ENCODE results near the gene PAK5. TPM values are rescaled to one million over a fixed set of nuclear protein-coding genes. Genes with fewer than 3 reads are reported as not detected.

Gene PAK5
- total RNA-seq (2021; ENCODE audit: unreplicated experiment) (not detected), Bru-seq, nascent RNA (percentile 12 among the genes with signal in this experiment), BruChase-seq, experiment 1, labeled RNA remaining after a 6-hour chase (percentile 2 among the genes with signal in this experiment), BruChase-seq, experiment 2, labeled RNA remaining after a 2-hour chase (percentile 8 among the genes with signal in this experiment)
- polyA plus RNA-seq (2012) = 0.01 TPM in 1 of 2 replicates, not detected in the other
- long read RNA-seq = 0 reads

DNA sequence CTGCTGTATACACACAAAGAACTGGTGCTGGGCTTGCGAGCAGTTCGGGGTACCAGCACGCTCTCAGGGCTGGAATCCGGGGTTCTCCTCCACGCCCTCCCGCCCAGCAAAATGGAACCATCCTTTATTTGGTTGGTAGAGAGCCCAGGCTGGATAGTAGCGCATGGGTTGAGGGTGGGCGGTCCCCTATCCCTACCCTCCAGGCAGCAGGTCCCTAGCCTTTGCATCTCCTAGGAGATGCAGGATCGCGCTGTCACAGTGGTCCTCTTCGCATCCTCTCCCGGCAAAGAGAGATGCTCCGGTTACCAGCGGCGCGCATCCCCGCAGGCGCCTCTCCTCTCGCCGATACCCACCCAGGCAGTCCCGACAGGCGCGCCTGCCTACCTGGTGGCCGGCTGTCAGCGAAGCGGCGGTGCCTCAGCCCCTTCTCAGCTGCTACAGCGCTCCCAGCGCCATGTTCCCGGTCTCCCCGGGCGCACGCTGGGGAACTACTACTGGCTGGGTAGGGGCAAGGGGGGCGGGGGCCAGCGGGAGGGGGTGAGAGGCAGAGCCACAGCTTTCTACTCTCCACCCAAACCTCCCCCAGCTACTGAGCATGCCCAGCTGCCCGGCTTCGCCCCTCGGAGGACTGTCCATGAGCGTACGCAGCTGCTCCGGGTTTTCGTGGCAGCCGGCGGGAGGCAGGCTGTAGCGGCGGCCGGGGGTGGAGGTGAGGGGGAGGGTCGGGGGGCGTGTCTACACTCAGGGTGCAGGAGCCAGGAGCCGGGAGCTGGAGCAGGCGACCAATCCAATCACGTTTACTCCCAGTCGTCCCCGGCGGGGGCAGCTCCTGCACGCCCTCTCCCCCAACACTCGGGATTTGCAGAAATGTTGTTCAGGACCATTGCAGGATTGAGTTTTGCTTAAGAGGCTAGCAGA is at the start of gene PAK5:
PAK5 (minus strand) TSS at position 699 of the 918 bp plus-strand sequence. CDS start 194,748 bp downstream, outside the sequence.
- no peaks in the 10 kb centered on the region for H3K79me2 ChIP-seq (ENCODE audit: insufficient read depth, low read length)
- H3K9me2 ChIP-seq (ENCODE audit: insufficient read depth) = no peaks in the 10 kb centered on the region
- H3K27me3 ChIP-seq (ENCODE audit: insufficient read depth, low read length) = no peaks in the 10 kb centered on the region
- CTCF ChIA-PET = interaction anchor here (1.1 kb wide), 1 partner anchor 1877 kb away, joined by 3 read pairs; no protein-coding TSS in a partner anchor
- ATAC-seq (peak; percentile 89), DNase-seq (ENCODE audit: low read depth, low spot score) (peak; percentile 1)
- intact Hi-C loops (cut with micrococcal nuclease) = no loop called here
- no peak within 1 kb of the TSS for H3K4me3 ChIP-seq (replicated peaks in 1 of 2; ENCODE audit: low read depth in 1 of 2, low read length in 2 of 2)
- H3K36me3 ChIP-seq (ENCODE audit: control insufficient read depth in 1 of 2, insufficient read depth in 2 of 2, low read length in 2 of 2) = no peaks in the 10 kb centered on the region
- peak within 1 kb of the TSS; percentile 29 for H3K4me2 ChIP-seq (ENCODE audit: low read length)
- RAD21 ChIA-PET (ENCODE audit: low non-redundant PET in 1 of 2, low total read pairs in 2 of 2, uncharacterized antibody in 2 of 2, unreplicated experiment in 2 of 2) = interaction anchor here in 1 of 2 experiments (0.7 kb wide), 1 partner anchor 139 kb away, joined by 5 read pairs; no protein-coding TSS in a partner anchor
- H3K27ac ChIP-seq (ENCODE audit: low read depth, low read length) = no peak within 1 kb of the TSS
- POLR2A ChIA-PET = no interaction called here
- H4K20me1 ChIP-seq (ENCODE audit: insufficient read depth) = no peaks in the 10 kb centered on the region
- no TSS peak for BruUV-seq (replicated peaks)
- TF ChIP-seq ZFX (IDR thresholded peaks at IDR 0.05) (no peak), EZH2 (IDR thresholded peaks at IDR 0.05) (no peak), TCF7L2 (IDR thresholded peaks at IDR 0.05; ENCODE audit: borderline replicate concordance, extremely low read depth, insufficient read depth, insufficient read length) (no peak), ELF1 (IDR thresholded peaks at IDR 0.05; ENCODE audit: borderline replicate concordance, low read depth) (no peak), ZNF274 (IDR thresholded peaks at IDR 0.05; ENCODE audit: low read depth, low read length) (no peak), EGR1 (IDR thresholded peaks at IDR 0.05; ENCODE audit: low read depth) (no peak), JUND (IDR thresholded peaks at IDR 0.05) (no peak), POLR2AphosphoS5 (IDR thresholded peaks at IDR 0.05; ENCODE audit: low read depth, low read length) (no peak)
- TF ChIP-seq, protein P1, sequence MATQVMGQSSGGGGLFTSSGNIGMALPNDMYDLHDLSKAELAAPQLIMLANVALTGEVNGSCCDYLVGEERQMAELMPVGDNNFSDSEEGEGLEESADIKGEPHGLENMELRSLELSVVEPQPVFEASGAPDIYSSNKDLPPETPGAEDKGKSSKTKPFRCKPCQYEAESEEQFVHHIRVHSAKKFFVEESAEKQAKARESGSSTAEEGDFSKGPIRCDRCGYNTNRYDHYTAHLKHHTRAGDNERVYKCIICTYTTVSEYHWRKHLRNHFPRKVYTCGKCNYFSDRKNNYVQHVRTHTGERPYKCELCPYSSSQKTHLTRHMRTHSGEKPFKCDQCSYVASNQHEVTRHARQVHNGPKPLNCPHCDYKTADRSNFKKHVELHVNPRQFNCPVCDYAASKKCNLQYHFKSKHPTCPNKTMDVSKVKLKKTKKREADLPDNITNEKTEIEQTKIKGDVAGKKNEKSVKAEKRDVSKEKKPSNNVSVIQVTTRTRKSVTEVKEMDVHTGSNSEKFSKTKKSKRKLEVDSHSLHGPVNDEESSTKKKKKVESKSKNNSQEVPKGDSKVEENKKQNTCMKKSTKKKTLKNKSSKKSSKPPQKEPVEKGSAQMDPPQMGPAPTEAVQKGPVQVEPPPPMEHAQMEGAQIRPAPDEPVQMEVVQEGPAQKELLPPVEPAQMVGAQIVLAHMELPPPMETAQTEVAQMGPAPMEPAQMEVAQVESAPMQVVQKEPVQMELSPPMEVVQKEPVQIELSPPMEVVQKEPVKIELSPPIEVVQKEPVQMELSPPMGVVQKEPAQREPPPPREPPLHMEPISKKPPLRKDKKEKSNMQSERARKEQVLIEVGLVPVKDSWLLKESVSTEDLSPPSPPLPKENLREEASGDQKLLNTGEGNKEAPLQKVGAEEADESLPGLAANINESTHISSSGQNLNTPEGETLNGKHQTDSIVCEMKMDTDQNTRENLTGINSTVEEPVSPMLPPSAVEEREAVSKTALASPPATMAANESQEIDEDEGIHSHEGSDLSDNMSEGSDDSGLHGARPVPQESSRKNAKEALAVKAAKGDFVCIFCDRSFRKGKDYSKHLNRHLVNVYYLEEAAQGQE (IDR thresholded peaks at IDR 0.05; ENCODE audit: low read depth) = no peak
- TF ChIP-seq, protein P2, sequence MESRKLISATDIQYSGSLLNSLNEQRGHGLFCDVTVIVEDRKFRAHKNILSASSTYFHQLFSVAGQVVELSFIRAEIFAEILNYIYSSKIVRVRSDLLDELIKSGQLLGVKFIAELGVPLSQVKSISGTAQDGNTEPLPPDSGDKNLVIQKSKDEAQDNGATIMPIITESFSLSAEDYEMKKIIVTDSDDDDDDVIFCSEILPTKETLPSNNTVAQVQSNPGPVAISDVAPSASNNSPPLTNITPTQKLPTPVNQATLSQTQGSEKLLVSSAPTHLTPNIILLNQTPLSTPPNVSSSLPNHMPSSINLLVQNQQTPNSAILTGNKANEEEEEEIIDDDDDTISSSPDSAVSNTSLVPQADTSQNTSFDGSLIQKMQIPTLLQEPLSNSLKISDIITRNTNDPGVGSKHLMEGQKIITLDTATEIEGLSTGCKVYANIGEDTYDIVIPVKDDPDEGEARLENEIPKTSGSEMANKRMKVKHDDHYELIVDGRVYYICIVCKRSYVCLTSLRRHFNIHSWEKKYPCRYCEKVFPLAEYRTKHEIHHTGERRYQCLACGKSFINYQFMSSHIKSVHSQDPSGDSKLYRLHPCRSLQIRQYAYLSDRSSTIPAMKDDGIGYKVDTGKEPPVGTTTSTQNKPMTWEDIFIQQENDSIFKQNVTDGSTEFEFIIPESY (IDR thresholded peaks at IDR 0.05; ENCODE audit: extremely low read depth, insufficient replicate concordance, low read length) = no peak
- TF ChIP-seq, protein P3, sequence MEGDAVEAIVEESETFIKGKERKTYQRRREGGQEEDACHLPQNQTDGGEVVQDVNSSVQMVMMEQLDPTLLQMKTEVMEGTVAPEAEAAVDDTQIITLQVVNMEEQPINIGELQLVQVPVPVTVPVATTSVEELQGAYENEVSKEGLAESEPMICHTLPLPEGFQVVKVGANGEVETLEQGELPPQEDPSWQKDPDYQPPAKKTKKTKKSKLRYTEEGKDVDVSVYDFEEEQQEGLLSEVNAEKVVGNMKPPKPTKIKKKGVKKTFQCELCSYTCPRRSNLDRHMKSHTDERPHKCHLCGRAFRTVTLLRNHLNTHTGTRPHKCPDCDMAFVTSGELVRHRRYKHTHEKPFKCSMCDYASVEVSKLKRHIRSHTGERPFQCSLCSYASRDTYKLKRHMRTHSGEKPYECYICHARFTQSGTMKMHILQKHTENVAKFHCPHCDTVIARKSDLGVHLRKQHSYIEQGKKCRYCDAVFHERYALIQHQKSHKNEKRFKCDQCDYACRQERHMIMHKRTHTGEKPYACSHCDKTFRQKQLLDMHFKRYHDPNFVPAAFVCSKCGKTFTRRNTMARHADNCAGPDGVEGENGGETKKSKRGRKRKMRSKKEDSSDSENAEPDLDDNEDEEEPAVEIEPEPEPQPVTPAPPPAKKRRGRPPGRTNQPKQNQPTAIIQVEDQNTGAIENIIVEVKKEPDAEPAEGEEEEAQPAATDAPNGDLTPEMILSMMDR (IDR thresholded peaks at IDR 0.05 in 2 of 3, conservative IDR thresholded peaks at IDR 0.05 in 1 of 3; ENCODE audit: borderline replicate concordance in 1 of 3, insufficient read depth in 1 of 3, low read depth in 2 of 3, low read length in 2 of 3) = no peak
- H3K9me3 ChIP-seq (ENCODE audit: control insufficient read depth in 1 of 2, insufficient read depth in 1 of 2, low read depth in 1 of 2, low read length in 2 of 2) = no peaks in the 10 kb centered on the region
- H3K9ac ChIP-seq (ENCODE audit: low read length) = no peak within 1 kb of the TSS
- no peak within 1 kb of the TSS for H2AFZ ChIP-seq (ENCODE audit: low read depth, low read length, poor library complexity, severe bottlenecking)
- H3K4me1 ChIP-seq (ENCODE audit: control insufficient read depth in 1 of 2, insufficient read depth in 2 of 2, low read length in 2 of 2) = no peaks in the 10 kb centered on the region
